HEK293 (cell line): ENCODE data around the gene KRT5.

ENCODE experiments used
- KLF10 ChIP-seq: fragments of 450-650 bp; IDR thresholded peaks from 2 replicates; pipeline ENCODE4 v1.5.1; 2018; ENCODE audit warnings: missing biosample characterization, mild to moderate bottlenecking, missing genetic modification characterization
- KLF17 ChIP-seq: fragments of 450-650 bp; formaldehyde crosslinking; IDR thresholded peaks from 2 replicates; pipeline ENCODE4 v1.5.1; 2016; ENCODE audit warnings: missing biosample characterization, missing genetic modification characterization
- ZBTB11 ChIP-seq: fragments of 450-650 bp; formaldehyde crosslinking; conservative IDR thresholded peaks from 2 replicates; pipeline ENCODE4 v1.5.1; 2016; ENCODE audit warnings: low read depth, missing biosample characterization, missing genetic modification characterization
- ZNF112 ChIP-seq: fragments of 450-650 bp; formaldehyde crosslinking; IDR thresholded peaks from 2 replicates; pipeline ENCODE4 v1.5.0; 2017; ENCODE audit warnings: missing biosample characterization, missing genetic modification characterization
- ZNF548 ChIP-seq: fragments of 450-650 bp; formaldehyde crosslinking; IDR thresholded peaks from 2 replicates; pipeline ENCODE4 v1.5.1; 2016; ENCODE audit warnings: missing biosample characterization, missing genetic modification characterization

KRT5 gene

GRCh38 chr12:52464897-52465296 lies 55.3 kb downstream of the KRT5 start (continued):
- TF ChIP-seq ZBTB11 (tag by site-specific recombination) (no peak), KLF17 (tag by site-specific recombination) (no peak), KLF10 (tag by site-specific recombination) (no peak), ZNF548 (no peak), ZNF112 (tag by site-specific recombination) (no peak)
